Smooth muscle cell of the brain vasculature (primary cell): Measurements from ENCODE around the gene PHLDB3.
"Not testable (repeated sequence)": the region's sequence is repeated elsewhere in the genome, so short reads cannot be mapped to it uniquely, and the experiment has no call there.

Experiments
- DNase-seq: peaks from one replicate; pipeline ENCODE4 v3.0.0-alpha.2; 2012; ENCODE audit warnings: low read depth, low spot score

The PHLDB3 gene

GRCh38 chr19:43504426-43505185, at the start of gene PHLDB3:
Gene PHLDB3, minus strand, starts transcription at chr19:43504746. Its CDS starts 628 bp downstream, at chr19:43504118.
- DNase-seq: no peak

GRCh38 chr19:43553656-43554055, 49.1 kb upstream of the PHLDB3 start:
- DNase-seq: no peak

GRCh38 chr19:43552616-43553015, 48.1 kb upstream of the PHLDB3 start:
- DNase-seq: no peak

GRCh38 chr19:43552198-43552450, 47.6 kb upstream of the PHLDB3 start:
- no peak for DNase-seq

- DNase-seq: no peak
Observed at GRCh38 chr19:43551399-43552197, 47.1 kb upstream of the PHLDB3 start.

GRCh38 chr19:43548706-43549105, 44.2 kb upstream of the PHLDB3 start:
- DNase-seq: no peak

GRCh38 chr19:43547926-43548325, 43.4 kb upstream of the PHLDB3 start:
- not testable (repeated sequence) for DNase-seq

- no peak for DNase-seq
Observed at GRCh38 chr19:43546581-43546980, 42.0 kb upstream of the PHLDB3 start.

GRCh38 chr19:43545981-43546380, 41.4 kb upstream of the PHLDB3 start:
- DNase-seq: no peak

GRCh38 chr19:43545276-43545675, 40.7 kb upstream of the PHLDB3 start:
- DNase-seq: no peak

- no peak for DNase-seq
Observed at GRCh38 chr19:43544077-43544476, 39.5 kb upstream of the PHLDB3 start.

GRCh38 chr19:43541920-43542650, 37.5 kb upstream of the PHLDB3 start:
- no peak for DNase-seq

GRCh38 chr19:43540381-43540780, 35.8 kb upstream of the PHLDB3 start:
- no peak for DNase-seq

- no peak for DNase-seq
Observed at GRCh38 chr19:43538922-43539321, 34.4 kb upstream of the PHLDB3 start.

- no peak for DNase-seq
Observed at GRCh38 chr19:43534816-43535761, 30.5 kb upstream of the PHLDB3 start.

- no peak for DNase-seq
Observed at GRCh38 chr19:43534305-43534815, 29.8 kb upstream of the PHLDB3 start.

- DNase-seq: peak; percentile 99
Observed at GRCh38 chr19:43533546-43534304, 29.2 kb upstream of the PHLDB3 start.

- peak; percentile 85 for DNase-seq
Observed at GRCh38 chr19:43532962-43533545, 28.5 kb upstream of the PHLDB3 start, which contains the start of gene ZNF575. Gene ZNF575, plus strand, starts transcription at chr19:43533188. Its CDS starts 1,235 bp downstream, at chr19:43534423.

GRCh38 chr19:43532571-43532961, 28.0 kb upstream of the PHLDB3 start:
- DNase-seq: no peak
